ENCODE data around the gene SLC43A2. TPM values are rescaled to one million over a fixed set of nuclear protein-coding genes. Genes with fewer than 3 reads are reported as not detected.
A peak's percentile ranks its signal among the peaks of the same experiment; 100 is the strongest.
"Not testable (repeated sequence)": the region's sequence is repeated elsewhere in the genome, so short reads cannot be mapped to it uniquely, and the experiment has no call there.

SLC43A2 gene
- total RNA-seq, 2 experiments from 2014 or later: 2.0 to 2.2 TPM

DNA sequence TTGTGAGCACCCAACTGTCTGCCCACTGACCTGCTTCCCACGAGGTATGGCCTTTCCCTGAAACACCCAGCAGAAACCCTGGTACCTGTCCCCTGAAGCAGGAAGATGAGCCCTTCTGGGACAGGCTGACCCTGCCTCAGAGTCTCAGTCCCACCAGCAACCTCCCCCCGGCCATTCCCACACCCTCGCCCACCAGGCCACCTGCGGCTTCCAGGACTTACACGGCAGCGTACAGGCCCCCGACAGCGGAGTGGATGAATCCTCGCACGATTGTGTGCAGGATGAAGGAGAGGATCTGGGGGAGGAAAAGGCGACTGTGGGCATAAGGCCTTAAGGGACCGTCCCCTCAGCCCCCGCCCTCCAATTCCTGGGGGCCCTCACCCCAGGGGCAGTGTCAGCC lies 50.6 kb downstream of the SLC43A2 start:
- Mint-ChIP-seq H3K4me1 (ENCODE audit: low read depth) (no peaks in the 10 kb centered on the region), H3K9me3 (no peaks in the 10 kb centered on the region), H3K4me3 (no peak overlapping the region), H3K27ac (no peak overlapping the region), H3K27me3 (no peaks in the 10 kb centered on the region), H3K36me3 (no peaks in the 10 kb centered on the region)
- CTCF ChIA-PET: interaction anchor here (8.0 kb wide), 1 partner anchor 51 kb away, joined by 209 read pairs; the partner anchor contains the start of gene SLC43A2
- DNase-seq: no peak
- intact Hi-C loops (cut with micrococcal nuclease): no loop called here
- POLR2A ChIA-PET: no interaction called here

DNA sequence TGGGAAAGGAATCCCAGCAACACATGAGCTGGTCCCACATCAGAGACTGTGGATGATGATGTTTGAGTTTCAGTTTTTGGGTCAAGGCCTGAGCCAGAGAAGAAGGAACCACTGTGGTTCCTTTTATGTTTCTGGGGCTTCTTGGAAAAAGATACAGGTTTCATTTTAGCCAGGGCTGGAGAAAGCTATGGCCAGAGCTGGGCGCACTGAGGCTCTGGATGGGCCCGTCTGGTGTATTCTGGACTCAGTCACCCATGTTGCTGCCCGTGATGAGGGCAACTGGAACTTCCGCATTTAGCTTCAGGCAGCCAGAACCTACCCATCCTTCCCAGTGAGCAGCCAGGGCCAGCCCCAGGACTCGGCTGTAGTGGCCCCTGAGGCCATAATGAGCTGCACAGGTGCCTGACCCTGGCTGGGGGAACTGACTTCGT lies 51.0 kb downstream of the SLC43A2 start:
- intact Hi-C loops (cut with micrococcal nuclease): no loop called here
- H3K27ac Mint-ChIP-seq: no peak overlapping the region

GRCh38 chr17:1577182-1577581 lies 51.5 kb downstream of the SLC43A2 start:
- Mint-ChIP-seq H3K4me3 (no peak overlapping the region), H3K27me3 (no peaks in the 10 kb centered on the region), H3K9me3 (no peaks in the 10 kb centered on the region), H3K4me1 (ENCODE audit: low read depth) (no peaks in the 10 kb centered on the region), H3K36me3 (no peaks in the 10 kb centered on the region), H3K27ac (no peak overlapping the region)
- POLR2A ChIA-PET: interaction anchor here (0.6 to 0.7 kb wide), 2 partner anchors 72 to 762 kb away, joined by 3 read pairs; partner anchors contain the start of gene RILP
- CTCF ChIA-PET: interaction anchor here (0.6 to 8.0 kb wide), 2 partner anchors 52 to 61 kb away, joined by 3 to 209 read pairs; partner anchors contain the start of genes INPP5K and SLC43A2
- DNase-seq: no peak
- intact Hi-C loops (cut with micrococcal nuclease): no loop called here

More for the DNA sequence above, 51.0 kb downstream of the SLC43A2 start:
- Mint-ChIP-seq H3K36me3 (no peaks in the 10 kb centered on the region), H3K4me1 (ENCODE audit: low read depth) (no peaks in the 10 kb centered on the region), H3K4me3 (no peak overlapping the region), H3K9me3 (no peaks in the 10 kb centered on the region), H3K27me3 (no peaks in the 10 kb centered on the region)
- POLR2A ChIA-PET: interaction anchor here (0.7 kb wide), 1 partner anchor 72 kb away, joined by 3 read pairs; the partner anchor contains the start of gene RILP
- CTCF ChIA-PET: interaction anchor here (8.0 kb wide), 1 partner anchor 51 kb away, joined by 209 read pairs; the partner anchor contains the start of gene SLC43A2
- DNase-seq: no peak

GRCh38 chr17:1576500-1576899 lies 52.1 kb downstream of the SLC43A2 start:
- Mint-ChIP-seq H3K27ac (no peak overlapping the region), H3K4me1 (ENCODE audit: low read depth) (no peaks in the 10 kb centered on the region), H3K36me3 (no peaks in the 10 kb centered on the region), H3K4me3 (no peak overlapping the region), H3K27me3 (no peaks in the 10 kb centered on the region), H3K9me3 (no peaks in the 10 kb centered on the region)
- intact Hi-C loops (cut with micrococcal nuclease): no loop called here
- ChIA-PET CTCF (interaction anchor here (0.6 to 8.0 kb wide), 2 partner anchors 53 to 60 kb away, joined by 3 to 209 read pairs; partner anchors contain the start of genes INPP5K and SLC43A2), POLR2A (interaction anchor here (0.6 kb wide), 1 partner anchor 763 kb away, joined by 3 read pairs; no protein-coding TSS in a partner anchor)
- no peak for DNase-seq

DNA sequence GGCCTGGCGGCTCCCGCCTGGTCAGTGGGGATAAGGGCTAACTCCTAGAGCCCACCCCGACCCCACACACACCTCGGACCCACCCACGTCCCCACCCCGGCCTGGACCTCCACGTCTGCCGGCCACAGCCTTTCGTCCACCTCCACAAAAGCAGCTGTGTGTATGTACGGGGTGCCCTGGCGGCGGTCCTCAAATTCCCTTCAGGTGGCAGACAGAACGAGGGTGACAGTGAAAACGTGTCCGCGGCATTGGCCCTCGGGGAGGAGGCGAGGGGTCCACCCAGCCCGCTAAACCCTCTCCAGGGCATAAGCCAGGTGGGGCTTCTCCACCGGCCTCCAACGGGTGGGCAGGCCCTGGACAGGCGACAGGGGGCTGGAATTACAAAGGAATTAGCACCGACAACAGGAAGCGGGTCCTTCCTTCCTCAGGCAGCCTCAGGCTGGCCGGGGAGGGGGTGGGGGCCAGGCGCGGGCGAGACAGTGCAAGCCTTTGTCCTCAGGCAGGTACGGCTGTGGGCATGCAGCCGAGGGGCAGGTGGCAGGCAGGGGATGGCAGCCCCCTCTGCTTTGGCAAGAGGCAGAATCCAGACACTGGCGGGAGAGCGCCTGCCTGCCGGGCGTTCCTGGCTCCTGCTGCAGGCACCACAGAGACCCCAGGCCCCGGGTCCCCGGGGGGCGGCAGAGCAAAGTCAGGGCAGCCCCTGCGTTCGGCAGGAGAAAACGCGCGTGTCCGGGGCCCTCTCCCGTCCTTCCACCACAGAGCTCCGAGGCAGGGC lies 53.8 kb downstream of the SLC43A2 start:
- intact Hi-C loops (cut with micrococcal nuclease): loop anchor here (1.0 kb wide), 1 partner anchor 55 kb away; no protein-coding TSS in a partner anchor

GRCh38 chr17:1573932-1574696 lies 54.5 kb downstream of the SLC43A2 start:
- intact Hi-C loops (cut with micrococcal nuclease): loop anchor here (1.0 kb wide), 1 partner anchor 56 kb away; no protein-coding TSS in a partner anchor
- H3K4me1 Mint-ChIP-seq (ENCODE audit: low read depth): no peaks in the 10 kb centered on the region
- POLR2A ChIA-PET: interaction anchor here (1.9 kb wide), 1 partner anchor 55 kb away, joined by 14 read pairs; the partner anchor contains the start of gene SLC43A2
- H3K9me3 Mint-ChIP-seq: no peaks in the 10 kb centered on the region
- H3K4me3 Mint-ChIP-seq: no peak overlapping the region
- DNase-seq: peak; percentile 82
- no peaks in the 10 kb centered on the region for H3K27me3 Mint-ChIP-seq
- H3K27ac Mint-ChIP-seq: no peak overlapping the region
- H3K36me3 Mint-ChIP-seq: no peaks in the 10 kb centered on the region
- CTCF ChIA-PET: interaction anchor here (0.5 to 8.0 kb wide), 34 partner anchors 8 to 477 kb away, joined by 3 to 209 read pairs (median 4); partner anchors contain the start of genes INPP5K, RILP, SCARF1 and SLC43A2

More for the DNA sequence above, 53.8 kb downstream of the SLC43A2 start:
- Mint-ChIP-seq H3K27ac (no peak overlapping the region), H3K27me3 (no peaks in the 10 kb centered on the region), H3K9me3 (no peaks in the 10 kb centered on the region), H3K4me1 (ENCODE audit: low read depth) (no peaks in the 10 kb centered on the region), H3K36me3 (no peaks in the 10 kb centered on the region), H3K4me3 (no peak overlapping the region)
- CTCF ChIA-PET: interaction anchor here (0.5 to 8.0 kb wide), 29 partner anchors 9 to 478 kb away, joined by 3 to 209 read pairs (median 4); partner anchors contain the start of genes INPP5K, RILP, SCARF1 and SLC43A2
- POLR2A ChIA-PET: interaction anchor here (1.9 kb wide), 1 partner anchor 54 kb away, joined by 14 read pairs; the partner anchor contains the start of gene SLC43A2
- no peak for DNase-seq

GRCh38 chr17:1572646-1573045 lies 56.0 kb downstream of the SLC43A2 start:
- H3K27ac Mint-ChIP-seq; DNase-seq; intact Hi-C loops (cut with micrococcal nuclease); H3K4me1 Mint-ChIP-seq (ENCODE audit: low read depth); H3K27me3 Mint-ChIP-seq; H3K4me3 Mint-ChIP-seq; POLR2A ChIA-PET; H3K9me3 Mint-ChIP-seq; H3K36me3 Mint-ChIP-seq: not testable (repeated sequence)
- CTCF ChIA-PET: interaction anchor here (1.1 to 8.0 kb wide), 5 partner anchors 56 to 96 kb away, joined by 3 to 209 read pairs (median 8); partner anchors contain the start of genes RILP and SLC43A2

- Mint-ChIP-seq H3K9me3 (no peaks in the 10 kb centered on the region), H3K27me3 (no peaks in the 10 kb centered on the region), H3K36me3 (no peaks in the 10 kb centered on the region), H3K4me3 (no peak overlapping the region), H3K4me1 (ENCODE audit: low read depth) (peaks cover 13% of the 10 kb centered on the region), H3K27ac (no peak overlapping the region)
- ChIA-PET CTCF (interaction anchor here (1.4 to 2.0 kb wide), 4 partner anchors 58 to 97 kb away, joined by 4 to 8 read pairs (median 6); no protein-coding TSS in a partner anchor), POLR2A (no interaction called here)
- intact Hi-C loops (cut with micrococcal nuclease): no loop called here
- no peak for DNase-seq
Measured at GRCh38 chr17:1571341-1571704, 57.3 kb downstream of the SLC43A2 start.

GRCh38 chr17:1568950-1569810 lies 59.5 kb downstream of the SLC43A2 start:
- peaks cover 18% of the 10 kb centered on the region for H3K4me1 Mint-ChIP-seq (ENCODE audit: low read depth)
- POLR2A ChIA-PET: interaction anchor here (0.6 kb wide), 1 partner anchor 75 kb away, joined by 3 read pairs; no protein-coding TSS in a partner anchor
- CTCF ChIA-PET: interaction anchor here (0.7 kb wide), 1 partner anchor 61 kb away, joined by 3 read pairs; no protein-coding TSS in a partner anchor
- no peak overlapping the region for H3K27ac Mint-ChIP-seq
- no peaks in the 10 kb centered on the region for H3K36me3 Mint-ChIP-seq
- no peaks in the 10 kb centered on the region for H3K27me3 Mint-ChIP-seq
- no peak overlapping the region for H3K4me3 Mint-ChIP-seq
- no peak for DNase-seq
- intact Hi-C loops (cut with micrococcal nuclease): no loop called here
- no peaks in the 10 kb centered on the region for H3K9me3 Mint-ChIP-seq

- H3K4me3 Mint-ChIP-seq: peak overlapping the region; percentile 59
- peak; percentile 66 for DNase-seq
- ChIA-PET POLR2A (interaction anchor here (0.5 kb wide), 1 partner anchor 46 kb away, joined by 3 read pairs; no protein-coding TSS in a partner anchor), CTCF (interaction anchor here (0.7 to 1.6 kb wide), 4 partner anchors 8 to 83 kb away, joined by 3 to 10 read pairs (median 4); partner anchors contain the start of gene RILP)
- intact Hi-C loops (cut with micrococcal nuclease): loop anchor here (1.0 to 2.0 kb wide), 2 partner anchors 41 to 64 kb away; no protein-coding TSS in a partner anchor
- H3K4me1 Mint-ChIP-seq (ENCODE audit: low read depth): peaks cover 24% of the 10 kb centered on the region
- H3K36me3 Mint-ChIP-seq: no peaks in the 10 kb centered on the region
- H3K27me3 Mint-ChIP-seq: no peaks in the 10 kb centered on the region
- peak overlapping the region; percentile 84 for H3K27ac Mint-ChIP-seq
- no peaks in the 10 kb centered on the region for H3K9me3 Mint-ChIP-seq
Measured at GRCh38 chr17:1566505-1567199, 62.0 kb downstream of the SLC43A2 start.
